ENCODE measurements around the gene SPTBN1.

GRCh38 chr2:54430649-54431048 is 25.5 kb upstream of the SPTBN1 start:
- no peak for TF ChIP-seq POLR2A (IDR thresholded peaks at IDR 0.05)
- TF ChIP-seq, protein P1, sequence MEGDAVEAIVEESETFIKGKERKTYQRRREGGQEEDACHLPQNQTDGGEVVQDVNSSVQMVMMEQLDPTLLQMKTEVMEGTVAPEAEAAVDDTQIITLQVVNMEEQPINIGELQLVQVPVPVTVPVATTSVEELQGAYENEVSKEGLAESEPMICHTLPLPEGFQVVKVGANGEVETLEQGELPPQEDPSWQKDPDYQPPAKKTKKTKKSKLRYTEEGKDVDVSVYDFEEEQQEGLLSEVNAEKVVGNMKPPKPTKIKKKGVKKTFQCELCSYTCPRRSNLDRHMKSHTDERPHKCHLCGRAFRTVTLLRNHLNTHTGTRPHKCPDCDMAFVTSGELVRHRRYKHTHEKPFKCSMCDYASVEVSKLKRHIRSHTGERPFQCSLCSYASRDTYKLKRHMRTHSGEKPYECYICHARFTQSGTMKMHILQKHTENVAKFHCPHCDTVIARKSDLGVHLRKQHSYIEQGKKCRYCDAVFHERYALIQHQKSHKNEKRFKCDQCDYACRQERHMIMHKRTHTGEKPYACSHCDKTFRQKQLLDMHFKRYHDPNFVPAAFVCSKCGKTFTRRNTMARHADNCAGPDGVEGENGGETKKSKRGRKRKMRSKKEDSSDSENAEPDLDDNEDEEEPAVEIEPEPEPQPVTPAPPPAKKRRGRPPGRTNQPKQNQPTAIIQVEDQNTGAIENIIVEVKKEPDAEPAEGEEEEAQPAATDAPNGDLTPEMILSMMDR (IDR thresholded peaks at IDR 0.05) = no peak
